Epidermal melanocyte (primary cell): ENCODE results near the gene CHSY1.
"Not testable (repeated sequence)": the region's sequence is repeated elsewhere in the genome, so short reads cannot be mapped to it uniquely, and the experiment has no call there.

Experiments
- DNase-seq: peaks from one replicate; pipeline ENCODE4 v3.0.0; 2011; ENCODE audit warnings: low spot score; ENCODE audit not compliant: insufficient read length

Gene CHSY1, protein sequence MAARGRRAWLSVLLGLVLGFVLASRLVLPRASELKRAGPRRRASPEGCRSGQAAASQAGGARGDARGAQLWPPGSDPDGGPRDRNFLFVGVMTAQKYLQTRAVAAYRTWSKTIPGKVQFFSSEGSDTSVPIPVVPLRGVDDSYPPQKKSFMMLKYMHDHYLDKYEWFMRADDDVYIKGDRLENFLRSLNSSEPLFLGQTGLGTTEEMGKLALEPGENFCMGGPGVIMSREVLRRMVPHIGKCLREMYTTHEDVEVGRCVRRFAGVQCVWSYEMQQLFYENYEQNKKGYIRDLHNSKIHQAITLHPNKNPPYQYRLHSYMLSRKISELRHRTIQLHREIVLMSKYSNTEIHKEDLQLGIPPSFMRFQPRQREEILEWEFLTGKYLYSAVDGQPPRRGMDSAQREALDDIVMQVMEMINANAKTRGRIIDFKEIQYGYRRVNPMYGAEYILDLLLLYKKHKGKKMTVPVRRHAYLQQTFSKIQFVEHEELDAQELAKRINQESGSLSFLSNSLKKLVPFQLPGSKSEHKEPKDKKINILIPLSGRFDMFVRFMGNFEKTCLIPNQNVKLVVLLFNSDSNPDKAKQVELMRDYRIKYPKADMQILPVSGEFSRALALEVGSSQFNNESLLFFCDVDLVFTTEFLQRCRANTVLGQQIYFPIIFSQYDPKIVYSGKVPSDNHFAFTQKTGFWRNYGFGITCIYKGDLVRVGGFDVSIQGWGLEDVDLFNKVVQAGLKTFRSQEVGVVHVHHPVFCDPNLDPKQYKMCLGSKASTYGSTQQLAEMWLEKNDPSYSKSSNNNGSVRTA

DNA sequence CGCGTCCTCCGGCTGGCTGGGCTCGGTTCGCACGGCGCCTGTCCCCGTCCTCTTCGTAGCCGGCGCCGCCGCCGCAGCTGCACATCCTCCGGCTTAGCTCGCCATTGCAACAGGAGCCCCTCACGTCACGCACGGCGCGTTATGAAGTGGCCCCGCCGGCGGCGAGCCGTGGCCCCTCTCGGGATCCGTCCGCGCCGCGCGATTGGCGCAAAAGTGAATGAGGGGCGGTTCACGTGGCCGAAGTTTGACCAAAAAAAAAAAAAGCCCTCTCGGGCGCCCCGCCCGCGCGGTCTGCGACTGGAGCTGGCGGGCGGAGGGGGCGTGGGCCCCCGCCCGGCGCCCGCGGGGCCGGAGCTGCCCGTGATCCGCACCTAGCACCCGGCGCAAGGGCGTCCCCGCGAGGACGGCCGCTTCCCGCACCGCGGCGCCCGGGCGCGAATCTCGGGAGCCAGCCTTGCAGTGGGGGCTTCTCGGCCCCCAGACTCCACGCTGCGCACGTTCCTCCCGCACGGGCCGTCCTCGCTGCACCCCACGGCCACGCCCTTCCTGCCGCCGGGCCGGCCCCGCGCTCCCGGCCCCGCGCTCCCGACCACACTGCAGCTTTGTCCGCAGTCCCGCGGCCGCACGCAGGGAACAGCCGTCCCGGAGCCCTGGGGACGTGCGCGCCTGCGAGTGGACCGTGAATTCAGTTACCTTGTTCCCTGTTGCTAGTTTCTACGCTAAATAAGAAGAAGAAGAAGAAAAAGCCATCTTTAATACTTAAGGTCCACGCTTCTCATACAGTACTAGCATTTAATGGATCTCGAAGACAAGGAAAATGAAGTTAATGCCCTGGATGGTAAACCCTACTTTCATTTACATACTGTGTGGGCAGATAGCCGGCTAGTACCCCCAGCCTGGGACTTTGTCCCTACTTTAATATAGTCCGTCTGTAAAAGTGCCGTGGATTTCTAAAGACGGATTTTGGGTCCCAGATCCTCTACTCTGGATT lies at the start of gene CHSY1:
Gene CHSY1, minus strand, starts transcription at position 219 of the 991 bp plus-strand sequence. CDS start 592 bp downstream, outside the sequence.
- DNase-seq, result peak; percentile 90

DNA sequence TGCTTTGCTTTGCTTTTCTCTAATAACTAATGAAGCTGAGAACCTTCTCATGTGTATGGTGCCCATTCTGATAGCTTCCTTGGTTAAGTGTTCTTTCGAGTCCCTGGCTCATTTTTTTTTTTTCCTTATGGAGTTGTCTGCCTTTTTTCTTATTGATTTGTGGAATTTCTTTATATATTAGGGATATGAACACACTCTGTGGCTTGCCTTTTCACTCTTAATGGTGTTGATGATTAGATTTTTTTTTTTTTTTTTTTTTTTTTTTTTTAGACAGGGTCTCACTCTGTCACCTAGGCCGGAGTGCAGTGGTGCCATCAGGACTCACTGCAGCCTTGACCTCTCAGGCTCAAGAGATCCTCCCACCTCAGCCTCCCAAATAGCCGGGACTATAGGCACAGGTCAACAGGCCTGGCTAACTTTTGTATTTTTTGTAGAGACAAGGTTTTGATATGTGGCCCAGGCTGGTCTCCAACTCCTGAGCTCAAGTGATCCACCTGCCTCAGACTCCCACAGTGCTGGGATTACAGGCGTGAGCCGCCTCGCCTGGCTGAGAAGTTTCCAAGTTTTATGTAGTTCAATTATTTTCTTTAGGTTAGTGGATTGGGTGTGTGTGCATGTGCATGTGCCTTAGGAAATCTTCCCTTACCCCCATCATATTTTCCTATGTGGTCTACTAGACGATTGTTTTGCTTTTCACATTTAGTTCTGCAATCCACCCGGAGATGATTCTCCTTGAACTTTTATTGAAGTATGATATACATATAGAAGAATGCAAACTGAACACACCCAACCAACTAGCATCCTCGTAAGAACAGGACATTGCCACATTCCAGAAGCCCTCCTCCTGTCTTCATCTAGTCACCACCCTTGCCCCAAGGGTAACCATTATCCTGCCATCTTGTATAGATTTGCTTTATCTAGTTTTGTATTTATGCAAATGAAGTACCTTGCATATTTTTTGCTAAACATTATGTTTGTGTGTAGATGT lies 44.9 kb upstream of the CHSY1 start:
- DNase-seq, result no peak

DNA sequence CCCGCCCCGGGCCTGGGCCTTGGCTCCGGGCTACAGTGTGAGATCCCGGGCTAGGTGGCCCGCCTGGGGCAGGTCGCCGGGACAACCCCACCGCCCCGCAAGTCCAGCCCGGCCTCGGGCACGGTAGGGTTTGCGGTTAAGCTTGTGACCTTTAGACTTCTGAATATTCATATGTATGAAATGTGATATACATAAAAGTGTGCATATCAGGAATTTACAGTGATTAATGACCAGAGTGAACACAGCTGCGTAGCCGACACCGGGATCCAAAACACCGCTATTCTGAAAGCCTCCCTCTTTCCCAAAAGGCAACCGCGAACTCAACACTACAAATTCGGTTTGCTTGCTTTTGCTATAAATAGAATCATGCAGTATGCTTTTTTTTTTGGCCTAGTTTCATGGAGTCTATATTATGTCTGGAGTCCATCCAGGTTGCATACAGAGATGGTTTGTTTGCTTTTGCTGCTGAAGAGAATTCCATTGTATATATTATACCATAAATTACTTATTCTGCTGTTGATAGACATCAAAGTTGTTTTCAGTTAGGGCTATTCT lies 43.8 kb upstream of the CHSY1 start:
- no peak for DNase-seq

DNA sequence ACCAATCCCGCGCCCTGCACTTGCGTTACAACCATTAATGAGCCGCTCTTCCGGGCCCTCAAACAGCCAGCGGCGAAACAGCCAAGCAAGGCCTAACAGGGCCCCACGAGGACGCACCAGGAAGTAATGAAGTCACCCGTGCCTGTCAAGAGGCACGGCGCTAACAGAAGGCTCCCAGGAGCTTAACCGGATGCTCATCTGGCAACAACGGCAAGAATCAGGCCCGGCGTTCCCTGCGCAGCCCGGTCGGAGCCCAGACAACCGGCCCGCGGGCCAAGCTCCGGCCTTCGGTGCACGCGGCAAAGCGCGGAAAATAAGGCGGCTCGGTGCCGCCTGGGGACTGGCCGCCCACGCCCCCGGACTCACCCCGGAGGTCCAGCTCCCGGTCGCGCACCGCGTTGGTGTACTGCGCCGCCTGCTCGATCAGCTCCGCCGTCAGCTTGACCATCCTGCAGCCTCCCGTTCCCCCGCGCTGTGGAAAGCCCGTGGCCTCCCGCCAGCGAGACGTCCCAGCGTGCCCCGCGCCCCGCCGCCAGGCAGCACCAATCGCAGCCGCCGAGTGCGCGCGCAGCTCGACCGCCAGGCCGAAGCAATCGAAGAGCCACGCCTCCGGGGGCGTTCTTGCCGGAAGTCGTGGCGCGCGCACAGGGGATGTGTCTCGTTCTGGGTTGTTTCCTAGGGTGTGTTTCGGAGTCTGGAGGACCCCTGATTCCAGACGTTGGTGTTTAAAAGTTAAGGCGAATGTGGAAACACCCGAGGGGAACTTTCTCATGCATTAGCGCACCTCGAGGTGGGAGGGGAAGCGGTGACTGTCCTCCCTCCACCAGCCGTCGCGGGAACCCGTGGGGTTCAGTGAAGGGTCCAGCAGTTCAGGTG lies 43.1 kb upstream of the CHSY1 start, which contains the start of gene SNRPA1:
Gene SNRPA1, minus strand, starts transcription at position 518 of the 876 bp plus-strand sequence. Its CDS starts 70 bp downstream, at position 448.
- peak; percentile 85 for DNase-seq

DNA sequence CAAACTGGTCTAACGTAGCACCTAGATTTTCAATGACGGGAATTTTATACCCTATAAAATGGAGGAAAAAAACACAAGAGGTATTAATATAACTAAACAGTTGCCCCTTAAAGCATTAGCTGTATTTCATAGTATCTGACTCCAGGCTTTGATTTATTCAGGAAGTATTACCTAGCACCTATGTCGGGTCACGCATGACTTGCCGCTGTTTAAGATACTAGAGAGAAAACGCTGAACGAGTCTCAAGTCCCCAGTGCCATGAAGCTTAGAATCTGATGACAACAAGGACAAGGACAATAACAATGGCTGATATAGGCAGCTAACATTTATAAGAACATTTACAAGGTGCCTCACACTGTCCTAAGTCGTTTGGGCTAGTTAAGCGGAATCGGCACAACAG lies 41.3 kb upstream of the CHSY1 start:
- no peak for DNase-seq

DNA sequence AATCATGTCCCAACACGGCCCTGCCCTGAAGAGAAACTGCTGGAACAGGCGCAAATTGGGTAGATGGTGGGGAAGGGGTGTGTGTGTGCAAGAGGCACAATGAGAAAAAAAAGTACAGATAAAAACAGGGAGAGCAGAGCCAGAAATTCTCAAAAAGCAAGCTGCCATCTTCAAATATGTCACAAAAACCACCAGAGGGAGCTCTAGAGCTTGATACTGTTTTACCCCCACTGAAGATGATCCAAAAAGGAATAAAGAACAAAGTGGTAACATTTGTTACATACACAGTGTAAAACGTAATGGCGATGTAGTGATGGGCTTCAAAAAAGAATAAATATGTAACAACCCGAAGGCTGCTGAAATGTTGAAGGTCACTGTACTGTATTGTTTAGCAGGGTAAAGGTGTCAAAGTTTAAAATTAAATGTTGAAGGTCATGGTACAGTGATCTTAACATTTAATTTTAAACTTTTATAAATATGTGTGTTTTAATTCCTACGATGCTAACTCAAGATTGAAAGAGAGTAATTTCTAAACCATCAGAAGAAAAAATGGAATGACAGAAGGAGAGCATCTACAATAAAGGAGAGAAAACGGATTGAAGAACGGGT lies 37.2 kb upstream of the CHSY1 start:
- peak; percentile 41 for DNase-seq

DNA sequence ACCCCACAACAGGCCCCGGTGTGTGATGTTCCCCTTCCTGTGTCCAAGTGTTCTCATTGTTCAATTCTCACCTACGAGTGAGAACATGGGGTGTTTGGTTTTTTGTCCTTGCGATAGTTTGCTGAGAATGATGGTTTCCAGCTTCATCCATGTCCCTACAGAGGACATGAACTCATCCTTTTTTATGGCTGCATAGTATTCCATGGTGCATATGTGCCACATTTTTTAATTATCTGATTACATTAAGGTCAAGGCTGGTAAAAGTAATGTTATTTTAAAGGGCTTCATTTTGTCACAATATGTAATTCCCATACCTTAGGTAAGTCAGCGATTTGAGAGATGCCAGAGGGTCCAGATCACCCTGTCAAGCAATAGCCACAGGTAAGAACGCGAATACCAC lies 35.5 kb upstream of the CHSY1 start:
- not testable (repeated sequence) for DNase-seq

DNA sequence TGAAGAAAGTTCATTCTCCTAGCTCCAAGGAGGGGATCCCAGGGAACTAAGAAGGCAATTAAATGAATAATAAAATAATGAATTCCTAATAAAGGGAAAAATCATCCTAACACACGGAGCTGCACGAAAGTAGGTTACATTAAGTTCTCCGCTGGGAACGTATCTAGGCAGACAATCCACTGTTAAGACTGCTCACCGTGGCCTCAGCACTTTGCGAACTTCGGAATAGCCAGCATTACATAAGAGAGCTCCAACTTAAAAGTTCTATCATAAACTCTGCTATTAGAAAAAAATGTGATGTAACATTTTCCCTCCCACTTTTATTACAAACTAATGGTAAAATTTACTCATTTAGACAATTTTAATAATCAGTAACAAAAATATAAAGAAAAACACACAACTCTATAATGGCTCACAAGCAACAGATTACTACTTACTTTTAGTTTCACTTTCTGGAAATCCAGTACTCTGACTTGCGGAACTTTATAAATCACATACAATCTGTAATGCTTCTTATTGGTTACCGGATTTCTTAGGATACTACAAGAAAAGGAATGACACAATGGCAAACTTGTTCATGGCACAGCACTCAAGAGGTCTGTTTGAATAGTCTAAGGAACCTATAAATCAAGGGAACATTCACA lies 34.7 kb upstream of the CHSY1 start:
- DNase-seq, result no peak

DNA sequence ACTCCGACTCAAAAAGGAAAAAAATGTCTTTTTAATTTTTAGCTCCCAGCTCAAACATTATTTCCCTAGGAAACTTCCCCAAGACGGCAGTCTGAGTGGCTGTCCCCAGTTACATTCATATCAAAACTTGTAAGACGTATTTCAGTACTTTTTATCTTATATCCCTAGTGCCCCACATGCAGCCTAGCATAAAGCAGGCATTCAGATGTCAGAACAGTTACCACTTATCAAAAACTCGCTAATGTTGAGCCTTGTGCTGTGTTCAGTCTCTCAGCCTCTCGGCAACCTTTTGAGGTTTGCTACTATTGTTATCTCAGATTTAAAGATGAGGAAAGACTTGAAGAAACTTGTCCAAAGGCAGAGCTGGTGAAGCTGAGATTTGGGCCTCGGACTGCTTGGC lies 32.1 kb upstream of the CHSY1 start:
- no peak for DNase-seq

DNA sequence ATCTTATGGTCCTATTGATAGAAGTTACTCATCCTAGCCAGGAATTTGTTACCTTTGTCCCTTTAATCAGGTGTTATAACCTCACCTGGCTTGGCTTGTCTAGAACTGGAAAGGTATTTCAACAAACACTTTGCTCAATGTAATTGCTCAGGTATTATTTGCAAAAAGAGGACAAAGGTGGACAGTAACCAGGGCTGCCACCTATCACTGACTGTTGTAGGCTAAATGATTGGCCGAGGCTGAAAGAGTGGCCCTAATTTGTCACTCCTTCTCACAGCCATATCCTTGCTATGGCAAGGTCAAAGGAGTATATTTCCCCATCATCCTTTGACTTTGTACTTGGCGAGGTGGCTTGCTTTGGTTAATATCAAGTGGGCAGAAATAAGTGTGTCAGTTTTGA lies 28.2 kb upstream of the CHSY1 start:
- no peak for DNase-seq

DNA sequence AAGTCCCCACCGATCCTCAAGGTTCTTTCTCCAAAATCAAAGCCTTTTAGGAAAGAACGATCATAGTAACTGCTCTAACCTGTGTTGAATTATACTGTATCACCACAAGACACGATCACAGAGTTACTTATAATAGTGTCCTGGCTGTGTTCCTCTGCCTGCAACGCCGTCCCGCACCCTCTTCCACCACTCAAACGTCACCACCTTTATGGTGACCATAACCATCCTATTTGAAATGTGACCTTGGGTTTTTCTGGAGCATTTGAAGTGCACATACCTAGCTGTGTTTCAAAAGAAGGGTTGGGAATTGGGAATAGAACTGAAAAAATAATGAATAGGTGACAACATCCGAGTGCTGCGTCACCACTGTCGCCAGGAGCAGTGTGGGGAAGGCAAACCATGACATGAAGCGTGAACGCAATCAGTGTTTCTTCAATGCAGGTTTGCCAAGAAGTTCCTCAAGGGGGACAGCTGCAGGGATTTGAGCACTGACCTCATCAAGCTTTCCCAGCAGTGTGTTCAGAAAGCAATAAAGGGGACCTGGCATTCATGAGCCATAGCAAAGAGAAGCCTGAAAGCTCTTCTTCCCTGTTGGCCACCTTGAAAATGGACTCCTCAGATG lies 26.2 kb upstream of the CHSY1 start:
- DNase-seq, result no peak

DNA sequence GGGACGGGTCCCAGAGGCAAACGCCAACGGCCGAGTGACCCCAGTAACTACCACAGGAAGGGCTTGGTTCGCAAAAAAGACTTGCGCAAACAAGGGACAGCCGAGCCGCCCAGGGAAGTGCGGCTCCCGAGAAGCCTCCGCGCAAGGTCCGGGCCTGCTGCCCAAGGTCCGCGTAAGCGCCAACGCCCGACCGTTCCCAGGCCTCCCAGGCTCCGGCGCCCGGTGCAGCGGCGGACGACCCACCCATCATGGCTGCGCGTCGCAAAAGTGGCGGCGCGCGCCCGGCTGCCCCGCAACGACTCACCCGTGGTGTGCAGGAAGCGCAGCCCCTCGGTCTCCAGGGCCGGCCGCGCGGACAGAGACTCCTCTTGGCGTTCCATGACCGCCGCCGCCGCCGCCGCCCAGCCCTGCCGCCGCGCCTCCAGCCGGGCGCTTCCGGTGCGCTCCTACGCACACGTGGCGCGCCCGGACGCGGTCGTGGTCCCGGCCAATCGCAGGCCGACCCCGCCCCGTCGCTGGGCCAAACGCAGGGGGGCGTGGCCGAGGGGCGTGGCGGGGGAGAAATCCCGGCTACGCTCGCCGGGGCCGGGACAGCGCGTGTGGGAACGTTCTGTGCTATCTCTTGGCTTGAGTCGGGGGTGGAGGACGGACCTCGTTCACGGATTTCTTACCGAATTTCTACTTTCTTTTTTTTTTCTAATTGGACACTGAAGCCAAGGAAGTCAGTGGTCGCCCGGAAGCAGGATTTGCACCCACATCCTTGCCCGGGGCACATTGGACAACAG lies 25.4 kb upstream of the CHSY1 start, which contains the start of gene SELENOS:
Gene SELENOS, minus strand, starts transcription at position 448 of the 785 bp plus-strand sequence. Its CDS starts 68 bp downstream, at position 380.
- DNase-seq, result peak; percentile 70

DNA sequence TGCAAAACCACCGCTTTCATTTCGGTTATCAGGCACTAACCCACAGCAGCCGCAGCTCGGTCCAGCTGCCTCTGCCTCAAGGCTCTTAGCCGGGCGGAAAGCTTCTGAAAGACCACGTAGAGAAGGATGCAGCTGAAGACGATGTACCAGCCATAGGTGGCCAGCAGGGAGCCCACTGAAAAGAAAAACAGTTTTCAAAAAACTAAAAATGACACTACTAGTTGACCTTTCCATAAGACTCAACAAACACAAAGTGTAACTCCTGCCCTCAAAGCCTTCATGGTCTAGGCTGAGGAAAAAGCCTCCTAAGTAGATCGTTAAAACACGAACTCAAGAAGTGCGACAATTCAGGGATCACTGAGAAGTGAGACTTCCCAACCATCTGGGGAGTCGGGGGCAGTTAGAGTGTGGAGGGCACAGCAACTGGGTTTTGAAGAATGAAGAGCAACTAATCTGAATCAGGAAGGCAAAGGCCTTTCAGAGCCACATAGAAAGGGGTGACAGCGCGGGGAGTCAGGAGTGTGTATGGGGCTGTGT lies 24.7 kb upstream of the CHSY1 start:
- no peak for DNase-seq

DNA sequence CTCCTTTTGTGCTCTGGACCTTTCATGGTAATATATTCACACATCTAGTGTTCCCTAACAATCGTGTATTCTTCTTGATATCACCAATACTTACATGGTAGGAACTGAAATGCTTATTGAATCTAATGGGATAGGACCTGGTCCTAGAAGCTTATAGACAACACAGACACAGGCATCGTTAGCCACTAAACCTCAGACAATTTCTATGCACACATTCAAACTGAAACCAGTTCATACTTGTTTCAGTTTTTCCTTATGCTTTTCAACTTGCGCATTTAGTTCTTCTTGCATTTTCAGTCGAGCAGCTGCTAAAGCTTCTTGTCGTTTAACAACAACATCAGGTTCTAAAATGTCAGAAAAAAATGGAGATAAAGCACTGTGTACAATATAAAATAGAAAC lies 23.2 kb upstream of the CHSY1 start:
- no peak for DNase-seq

DNA sequence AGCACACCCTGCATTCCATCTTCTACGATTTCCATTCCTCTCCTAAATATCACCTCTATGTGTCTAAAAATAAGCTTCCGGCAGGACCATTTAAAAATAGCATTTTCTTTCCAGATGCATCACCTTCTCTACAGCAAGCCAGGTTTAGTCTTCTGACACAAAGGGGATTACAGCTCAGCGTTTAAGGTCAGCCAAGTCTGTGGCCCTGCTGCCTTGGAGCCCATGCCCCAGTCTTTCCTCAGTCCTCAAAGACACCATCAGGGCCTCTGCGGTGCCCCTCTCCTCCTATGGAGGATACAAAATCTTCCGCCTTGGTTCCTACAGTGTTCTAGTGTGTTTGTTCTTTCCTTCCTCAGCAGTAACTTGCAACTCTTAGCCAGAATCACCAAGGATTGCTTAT lies 21.7 kb upstream of the CHSY1 start:
- no peak for DNase-seq

DNA sequence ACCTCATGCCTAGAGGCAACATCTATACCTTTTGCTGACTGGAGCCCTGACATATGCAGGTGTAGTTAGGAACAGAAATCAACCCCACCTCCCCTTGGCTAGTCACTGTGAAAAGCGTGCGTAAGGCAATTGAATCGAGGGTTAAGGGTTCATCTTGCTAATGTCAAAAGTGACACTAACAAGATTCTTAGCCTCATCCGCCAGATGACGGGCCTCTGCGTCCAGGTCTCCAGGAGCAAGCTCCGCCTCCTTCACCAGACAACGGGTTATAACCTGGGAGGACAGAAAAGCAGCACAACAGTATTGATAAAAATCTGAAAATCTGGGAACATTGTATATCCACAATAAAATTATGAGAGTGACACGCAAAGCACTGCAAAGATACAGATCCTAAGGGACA lies 20.7 kb upstream of the CHSY1 start:
- no peak for DNase-seq
